ENCODE data around the gene USP9X.

GRCh38 chrX:41192880-41193279, 107.6 kb downstream of the USP9X start:
- no peak for TF ChIP-seq CTCF (IDR thresholded peaks at IDR 0.05; ENCODE audit: poor library complexity)
- TF ChIP-seq EZH2 (IDR thresholded peaks at IDR 0.05; ENCODE audit: borderline replicate concordance), result no peak
- TF ChIP-seq EZH2phosphoT487 (IDR thresholded peaks at IDR 0.05; ENCODE audit: low read depth, severe bottlenecking, unreplicated experiment), result no peak
